Loucy (cell line): Measurements from ENCODE around the gene ATRNL1.

Experiments used
- H2AFZ ChIP-seq: fragments of 200-600 bp; sonication (generic); 2 replicates; pipeline ENCODE4 v1.6.0; 2016; ENCODE audit warnings: antibody characterized with exemption, mild to moderate bottlenecking, low read length, moderate library complexity
- H3F3A ChIP-seq: fragments of 200-600 bp; 2 replicates; pipeline ENCODE4 v1.6.0; 2016; ENCODE audit warnings: antibody characterized with exemption, low read depth, mild to moderate bottlenecking
- H3K27me3 ChIP-seq: fragments of 200-600 bp; sonication (generic); 2 replicates; pipeline ENCODE4 v1.6.1; 2014; ENCODE audit warnings: low read length, mild to moderate bottlenecking; ENCODE audit not compliant: insufficient read depth, poor library complexity, severe bottlenecking
- H3K36me3 ChIP-seq: fragments of 200-600 bp; sonication (generic); 2 replicates; pipeline ENCODE4 v1.6.1; 2016; ENCODE audit warnings: low read length; ENCODE audit not compliant: insufficient read depth
- H3K4me1 ChIP-seq: fragments of 200-600 bp; sonication (generic); 2 replicates; pipeline ENCODE4 v1.5.1; 2014; ENCODE audit warnings: low read length, mild to moderate bottlenecking; ENCODE audit not compliant: insufficient read depth, poor library complexity, severe bottlenecking
- H3K4me2 ChIP-seq: fragments of 200-600 bp; sonication (generic); 2 replicates; pipeline ENCODE4 v1.6.0; 2014; ENCODE audit warnings: antibody characterized with exemption, low read length, low read depth, mild to moderate bottlenecking; ENCODE audit not compliant: poor library complexity, severe bottlenecking
- H3K4me3 ChIP-seq: fragments of 200-600 bp; sonication (generic); 2 replicates; pipeline ENCODE4 v1.5.1; 2014; ENCODE audit warnings: low read length, mild to moderate bottlenecking, mixed read lengths; ENCODE audit not compliant: poor library complexity, severe bottlenecking
- H3K79me2 ChIP-seq: fragments of 200-600 bp; sonication (generic); 2 replicates; pipeline ENCODE4 v1.6.1; 2014; ENCODE audit warnings: low read length; ENCODE audit not compliant: insufficient read depth
- H3K9ac ChIP-seq: fragments of 200-600 bp; sonication (generic); 2 replicates; pipeline ENCODE4 v1.6.0; 2014; ENCODE audit warnings: mild to moderate bottlenecking, low read depth, low read length, moderate library complexity; ENCODE audit not compliant: poor library complexity, severe bottlenecking
- H3K9me2 ChIP-seq: fragments of 200-600 bp; sonication (generic); replicated peaks from 2 replicates; pipeline ENCODE4 v1.6.1; 2016; ENCODE audit warnings: low read depth, low read length, mixed read lengths
- H3K9me3 ChIP-seq: fragments of 200-600 bp; sonication (generic); 2 replicates; pipeline ENCODE4 v1.6.1; 2014; ENCODE audit warnings: mild to moderate bottlenecking, antibody characterized with exemption, low read length, low read depth; ENCODE audit not compliant: insufficient read depth
- H4K20me1 ChIP-seq: fragments of 200-600 bp; sonication (generic); 2 replicates; pipeline ENCODE4 v1.6.0; 2014; ENCODE audit warnings: antibody characterized with exemption, low read length, mild to moderate bottlenecking; ENCODE audit not compliant: insufficient read depth, poor library complexity, severe bottlenecking
- EZH2phosphoT487 ChIP-seq: fragments of 200-600 bp; IDR thresholded peaks from 2 replicates; pipeline ENCODE4 v1.6.1; 2018; ENCODE audit warnings: antibody characterized with exemption, mild to moderate bottlenecking, moderate library complexity, borderline replicate concordance
- TF ChIP-seq, protein P1 (sequence below): fragments of 200-600 bp; sonication (generic); conservative IDR thresholded peaks from 2 replicates; pipeline ENCODE4 v1.5.1; 2014; ENCODE audit warnings: mild to moderate bottlenecking, antibody characterized with exemption, low read length

ATRNL1 gene

DNA sequence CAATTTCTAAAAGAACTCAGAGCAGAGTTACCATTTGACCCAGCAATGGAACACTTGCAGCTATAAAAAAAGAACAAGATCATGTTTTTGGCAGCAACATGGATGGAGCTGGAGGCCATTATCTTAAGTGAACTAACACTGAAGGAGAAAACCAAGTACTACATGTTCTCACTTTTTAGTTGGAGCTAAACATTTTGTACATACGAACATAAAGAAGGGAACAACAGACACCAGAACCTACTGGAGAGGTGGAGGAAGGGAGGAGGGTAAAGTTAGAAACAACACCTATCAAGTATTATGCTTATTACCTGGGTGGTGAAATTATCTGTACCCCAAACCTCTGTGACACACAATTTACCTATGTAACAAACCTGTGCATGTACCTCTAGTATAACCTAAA, 329.5 kb downstream of the ATRNL1 start:
- H3K9ac ChIP-seq = no peak overlapping the region
- H3F3A ChIP-seq = no peaks in the 10 kb centered on the region
- no peaks in the 10 kb centered on the region for H3K9me2 ChIP-seq
- TF ChIP-seq, protein P1, sequence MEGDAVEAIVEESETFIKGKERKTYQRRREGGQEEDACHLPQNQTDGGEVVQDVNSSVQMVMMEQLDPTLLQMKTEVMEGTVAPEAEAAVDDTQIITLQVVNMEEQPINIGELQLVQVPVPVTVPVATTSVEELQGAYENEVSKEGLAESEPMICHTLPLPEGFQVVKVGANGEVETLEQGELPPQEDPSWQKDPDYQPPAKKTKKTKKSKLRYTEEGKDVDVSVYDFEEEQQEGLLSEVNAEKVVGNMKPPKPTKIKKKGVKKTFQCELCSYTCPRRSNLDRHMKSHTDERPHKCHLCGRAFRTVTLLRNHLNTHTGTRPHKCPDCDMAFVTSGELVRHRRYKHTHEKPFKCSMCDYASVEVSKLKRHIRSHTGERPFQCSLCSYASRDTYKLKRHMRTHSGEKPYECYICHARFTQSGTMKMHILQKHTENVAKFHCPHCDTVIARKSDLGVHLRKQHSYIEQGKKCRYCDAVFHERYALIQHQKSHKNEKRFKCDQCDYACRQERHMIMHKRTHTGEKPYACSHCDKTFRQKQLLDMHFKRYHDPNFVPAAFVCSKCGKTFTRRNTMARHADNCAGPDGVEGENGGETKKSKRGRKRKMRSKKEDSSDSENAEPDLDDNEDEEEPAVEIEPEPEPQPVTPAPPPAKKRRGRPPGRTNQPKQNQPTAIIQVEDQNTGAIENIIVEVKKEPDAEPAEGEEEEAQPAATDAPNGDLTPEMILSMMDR = no peak
- peaks cover 2% of the 10 kb centered on the region; the same call in 1 of the 2 replicates for H3K9me3 ChIP-seq
- H4K20me1 ChIP-seq = no peaks in the 10 kb centered on the region
- no peak overlapping the region for H2AFZ ChIP-seq
- no peaks in the 10 kb centered on the region for H3K79me2 ChIP-seq
- no peak overlapping the region for H3K4me3 ChIP-seq
- H3K36me3 ChIP-seq = no peaks in the 10 kb centered on the region
- no peaks in the 10 kb centered on the region for H3K4me1 ChIP-seq
- H3K27me3 ChIP-seq = no peaks in the 10 kb centered on the region
- H3K4me2 ChIP-seq = no peak overlapping the region

DNA sequence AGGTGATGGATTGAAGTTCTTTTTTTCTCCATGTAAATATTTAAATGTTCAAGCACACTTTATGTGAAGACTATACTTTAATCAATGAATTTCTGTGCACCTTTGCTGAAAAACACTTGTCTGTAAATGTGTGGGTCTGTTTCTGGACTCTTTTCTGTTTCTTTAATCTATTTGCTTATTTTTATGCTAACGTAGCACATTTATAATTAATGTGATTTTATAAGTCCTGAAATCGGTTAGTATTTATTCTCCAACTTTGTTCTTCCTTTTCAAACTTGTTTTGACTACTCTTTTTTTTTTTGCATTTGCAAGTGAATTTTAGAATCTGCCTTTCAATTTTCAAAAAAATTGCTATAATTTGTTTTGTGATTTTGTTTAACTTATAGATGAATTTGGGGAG, 334.4 kb downstream of the ATRNL1 start:
- Histone ChIP-seq H3K36me3 (no peaks in the 10 kb centered on the region), H3K4me3 (no peak overlapping the region), H2AFZ (no peak overlapping the region), H3K9me3 (peaks cover 3% of the 10 kb centered on the region; the same call in 1 of the 2 replicates), H3K4me1 (no peaks in the 10 kb centered on the region), H3K9ac (no peak overlapping the region), H3K4me2 (no peak overlapping the region), H3F3A (no peaks in the 10 kb centered on the region), H4K20me1 (no peaks in the 10 kb centered on the region), H3K9me2 (no peaks in the 10 kb centered on the region), H3K27me3 (no peaks in the 10 kb centered on the region), H3K79me2 (no peaks in the 10 kb centered on the region)
- TF ChIP-seq, protein P1 = no peak
- no peak for TF ChIP-seq EZH2phosphoT487

DNA sequence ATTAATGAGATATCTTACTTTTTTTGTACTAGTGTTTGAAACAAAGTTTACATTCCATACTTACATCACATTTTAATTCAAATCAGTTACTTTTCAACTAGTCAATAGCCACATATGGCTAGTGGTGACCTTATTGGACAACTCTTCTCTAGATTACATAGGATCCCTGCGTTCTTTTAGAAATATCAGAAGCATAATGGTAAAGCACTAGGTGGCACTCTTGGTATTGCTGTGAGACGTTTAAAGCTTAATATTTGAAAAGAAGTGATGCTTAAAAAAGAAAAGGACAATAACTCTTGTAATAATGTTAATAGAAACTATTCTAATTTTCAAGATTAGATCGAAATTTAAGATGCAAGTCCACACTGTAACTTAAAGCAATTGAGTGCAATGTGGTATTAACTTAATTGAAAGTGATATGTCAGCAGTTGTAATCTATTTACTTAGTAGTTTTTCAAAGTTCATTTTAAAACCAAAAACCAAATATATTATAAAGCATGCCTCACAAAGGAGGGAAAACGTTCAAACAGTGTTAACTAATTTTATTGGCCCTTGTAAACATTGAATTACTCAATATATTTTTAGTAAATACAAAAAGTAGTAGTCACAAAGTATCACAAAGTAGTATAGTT, 339.1 kb downstream of the ATRNL1 start:
- H3K27me3 ChIP-seq = no peaks in the 10 kb centered on the region
- no peak overlapping the region for H3K4me2 ChIP-seq
- no peaks in the 10 kb centered on the region for H3K36me3 ChIP-seq
- no peaks in the 10 kb centered on the region for H3K79me2 ChIP-seq
- no peak overlapping the region for H3K9ac ChIP-seq
- TF ChIP-seq, protein P1 = peak; percentile 84
- no peak for TF ChIP-seq EZH2phosphoT487
- no peaks in the 10 kb centered on the region for H3K9me2 ChIP-seq
- peaks cover 3% of the 10 kb centered on the region; the same call in 1 of the 2 replicates for H3K9me3 ChIP-seq
- H2AFZ ChIP-seq = no peak overlapping the region
- H3K4me3 ChIP-seq = no peak overlapping the region
- H3K4me1 ChIP-seq = peaks cover 6% of the 10 kb centered on the region
- H3F3A ChIP-seq = no peaks in the 10 kb centered on the region; the same call in 1 of the 2 replicates
- no peaks in the 10 kb centered on the region for H4K20me1 ChIP-seq
